ENCODE data around the gene LMO1.

The LMO1 gene

DNA sequence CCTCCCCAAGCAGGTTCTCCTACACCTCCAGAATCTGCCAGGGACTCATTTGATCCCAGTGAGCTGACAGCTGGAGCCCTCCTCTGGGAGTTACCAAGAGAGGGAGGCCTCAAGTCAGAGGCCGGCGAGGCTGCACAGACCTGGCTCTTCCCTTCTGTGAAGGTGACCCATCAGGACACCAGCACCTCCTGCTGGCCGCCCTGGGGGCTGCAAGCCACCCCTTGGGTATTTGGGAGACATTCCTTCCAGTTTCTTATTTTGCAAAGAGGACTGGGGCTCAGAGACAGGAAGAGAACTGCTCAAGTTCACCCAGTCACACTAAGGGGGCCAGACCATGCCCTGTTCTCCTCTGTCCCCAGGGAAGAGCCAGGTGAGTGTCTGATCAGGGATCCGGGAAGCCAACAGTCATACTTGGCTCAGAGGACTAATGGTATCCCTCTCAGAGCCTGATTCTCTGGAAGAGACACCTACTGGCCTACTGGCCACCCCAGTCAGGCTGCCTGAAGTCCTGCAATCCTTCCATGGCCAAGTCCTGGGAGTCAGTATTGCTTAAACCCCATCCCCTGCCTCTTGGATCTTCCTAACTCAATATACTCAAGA lies 54.4 kb downstream of the LMO1 start:
- TF ChIP-seq CTCF (IDR thresholded peaks at IDR 0.05; ENCODE audit: extremely low read depth, missing control alignments) = peak; percentile 51
- peak; percentile 44 for DNase-seq (ENCODE audit: low spot score)

DNA sequence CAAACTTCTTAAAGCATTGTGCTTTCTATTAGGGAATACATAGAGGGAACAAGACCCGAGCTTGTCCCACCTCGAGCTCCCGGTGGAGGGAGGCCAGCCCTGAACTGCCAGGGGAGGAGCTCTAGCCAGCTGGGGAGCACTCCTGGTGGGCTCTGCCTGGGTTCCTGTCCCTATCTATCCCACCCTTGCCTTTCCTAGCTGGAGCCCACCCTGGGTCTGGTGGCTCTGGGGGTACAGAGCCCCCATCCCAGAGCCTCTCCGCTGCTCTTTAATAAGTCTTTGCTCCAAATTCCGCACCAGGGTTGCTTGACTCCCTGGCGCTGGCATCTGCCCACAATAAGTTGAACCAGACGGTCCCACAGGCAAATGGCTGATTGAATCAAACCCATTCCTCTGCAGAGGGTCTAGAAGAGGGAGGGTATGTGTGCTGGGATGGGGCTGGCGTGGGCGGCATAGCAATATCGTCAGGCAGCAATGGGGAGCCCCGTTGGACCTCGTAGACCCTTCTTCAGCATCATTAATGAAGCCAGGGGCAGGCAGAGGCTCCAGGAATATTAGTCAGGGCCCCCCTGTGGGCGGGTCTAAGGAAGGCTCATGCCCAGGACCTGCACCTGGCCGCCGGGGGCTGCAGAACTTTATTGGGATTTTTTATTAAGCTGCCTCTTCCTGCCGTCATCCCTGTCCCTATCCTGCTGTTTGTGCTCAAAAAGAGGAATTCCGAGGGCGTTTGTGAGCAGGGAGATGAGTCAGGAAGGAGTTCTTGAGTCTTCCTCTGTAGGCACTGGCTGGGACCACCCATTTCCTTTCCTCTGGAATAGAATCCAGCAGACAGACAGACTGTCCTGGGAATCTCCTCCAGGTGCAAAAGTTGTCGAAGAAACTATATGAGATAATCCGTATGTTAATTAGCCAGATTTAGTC lies 56.3 kb downstream of the LMO1 start:
- no peak for DNase-seq (ENCODE audit: low spot score)
- TF ChIP-seq CTCF (IDR thresholded peaks at IDR 0.05; ENCODE audit: extremely low read depth, missing control alignments) = no peak

DNA sequence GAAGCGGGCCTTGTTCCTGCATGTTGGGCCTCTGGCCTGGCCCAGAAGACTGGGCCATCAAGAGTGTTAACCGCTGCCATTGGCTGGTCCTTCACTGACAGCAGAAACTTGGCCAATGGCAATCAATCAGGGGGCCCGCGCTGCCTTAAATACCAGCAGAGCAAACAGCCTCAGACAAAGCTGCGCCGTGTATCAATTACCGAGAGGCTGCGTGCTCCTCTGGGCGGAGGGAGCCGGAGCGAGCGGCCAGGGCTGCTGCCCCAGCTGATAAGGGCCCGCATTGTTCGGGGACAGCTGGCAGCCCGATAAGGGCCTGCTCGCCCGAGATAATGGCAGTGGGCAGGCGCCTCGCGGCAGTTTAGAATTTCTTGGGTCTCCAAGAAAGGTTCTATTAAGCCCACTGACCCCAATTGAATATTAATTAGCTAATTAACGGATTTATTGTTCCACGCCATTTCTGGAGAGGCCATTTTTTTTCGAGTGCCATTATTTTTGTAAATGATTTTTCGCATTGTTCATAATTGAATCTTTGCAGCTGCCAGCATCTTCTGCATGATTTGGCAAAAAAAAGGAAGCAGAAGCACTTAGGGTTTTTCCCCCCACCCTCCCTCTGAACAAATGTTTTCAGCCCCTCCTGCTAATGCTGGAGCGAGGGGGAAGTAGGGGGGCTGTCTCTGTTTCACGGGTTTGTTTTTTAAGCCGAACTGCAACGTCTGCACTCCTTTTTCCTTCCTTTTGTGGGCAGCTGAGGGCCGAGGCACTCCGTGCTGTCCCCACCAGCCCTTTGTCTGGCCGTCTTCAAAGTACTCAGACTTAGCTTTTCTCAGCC lies 57.2 kb downstream of the LMO1 start:
- TF ChIP-seq CTCF (IDR thresholded peaks at IDR 0.05; ENCODE audit: extremely low read depth, missing control alignments) = no peak
- DNase-seq (ENCODE audit: low spot score) = no peak

DNA sequence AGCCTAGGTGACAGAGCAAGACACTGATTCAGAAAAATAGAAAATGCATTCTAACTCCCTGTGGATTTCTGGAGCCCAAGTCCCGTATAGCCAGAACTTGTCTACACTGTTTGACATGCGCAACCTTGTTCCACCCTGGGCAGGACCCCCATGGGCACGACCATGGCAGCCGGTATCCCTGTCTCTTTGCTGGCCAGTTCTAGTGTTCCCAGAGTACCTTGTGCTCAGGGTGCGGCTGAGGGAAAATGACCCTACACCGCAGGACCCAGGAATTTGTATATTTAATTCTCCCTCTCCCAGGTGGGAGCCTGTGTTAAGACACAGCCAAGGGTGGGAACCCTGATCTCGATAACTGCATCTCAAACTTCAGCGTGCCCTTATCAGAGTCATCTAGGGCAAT lies 58.1 kb downstream of the LMO1 start:
- no peak for TF ChIP-seq CTCF (IDR thresholded peaks at IDR 0.05; ENCODE audit: extremely low read depth, missing control alignments)
- no peak for DNase-seq (ENCODE audit: low spot score)

- DNase-seq (ENCODE audit: low spot score) = no peak
- TF ChIP-seq CTCF (IDR thresholded peaks at IDR 0.05; ENCODE audit: extremely low read depth, missing control alignments) = no peak
Measured at GRCh38 chr11:8204596-8204995, 59.1 kb downstream of the LMO1 start.

GRCh38 chr11:8204025-8204424 lies 59.7 kb downstream of the LMO1 start:
- no peak for DNase-seq (ENCODE audit: low spot score)
- no peak for TF ChIP-seq CTCF (IDR thresholded peaks at IDR 0.05; ENCODE audit: extremely low read depth, missing control alignments)

DNA sequence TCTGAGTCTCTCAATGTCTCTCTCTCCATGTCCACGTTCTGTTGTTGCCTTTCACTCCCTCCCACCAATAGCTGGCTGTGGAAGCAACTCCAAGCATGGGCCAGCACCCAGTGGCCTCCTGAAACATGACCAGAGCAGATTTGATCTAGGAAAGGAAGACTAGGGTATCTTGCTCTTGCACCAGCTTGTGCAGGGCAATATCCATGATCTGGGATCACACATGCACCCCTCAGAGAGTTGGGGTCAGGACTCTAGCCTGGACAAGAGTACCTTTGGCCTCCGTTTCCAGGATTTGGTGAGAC lies 60.3 kb downstream of the LMO1 start:
- no peak for TF ChIP-seq CTCF (IDR thresholded peaks at IDR 0.05; ENCODE audit: extremely low read depth, missing control alignments)
- DNase-seq (ENCODE audit: low spot score) = no peak
